ENCODE measurements around the gene CACNG4.

CACNG4 gene

DNA sequence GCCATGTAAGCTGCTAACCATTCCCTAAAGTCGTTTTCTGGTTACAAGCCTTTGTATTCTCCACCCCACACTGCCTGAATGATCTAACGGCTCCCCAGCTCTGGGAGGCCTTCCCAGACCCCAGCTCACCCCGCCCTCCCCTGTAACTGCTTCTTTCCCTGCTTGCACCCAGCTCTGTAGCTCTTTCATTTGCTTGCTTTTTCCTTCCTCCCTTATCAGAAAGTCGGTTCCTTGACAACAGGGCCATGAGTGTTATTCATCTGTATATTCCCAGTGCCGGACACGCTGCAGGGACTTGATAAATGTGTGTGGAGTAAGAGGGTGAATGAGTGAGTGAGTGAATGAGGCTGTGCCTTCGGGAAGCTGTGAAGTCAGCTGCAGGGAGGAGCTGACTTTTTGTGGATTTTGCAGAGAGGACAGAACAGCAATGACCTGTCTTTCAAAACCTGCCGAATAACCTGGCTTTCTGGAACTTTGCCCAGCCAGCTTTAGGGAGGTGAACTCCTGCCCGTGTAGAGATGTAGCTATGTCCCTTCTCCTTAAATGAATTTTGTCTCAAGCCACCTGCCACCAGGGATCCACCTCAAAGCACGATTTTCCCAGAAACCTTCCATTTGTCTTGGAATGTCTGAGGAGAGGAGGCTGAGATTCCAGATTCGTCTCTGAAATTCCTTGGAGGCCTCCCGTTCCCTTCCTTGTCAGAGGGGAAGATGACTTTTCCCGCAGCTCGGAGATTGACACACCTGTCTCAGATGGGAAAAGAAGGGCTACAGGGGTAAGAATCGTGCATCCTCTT is 20.0 kb upstream of the CACNG4 start:
- no peak for DNase-seq (ENCODE audit: low spot score)

DNA sequence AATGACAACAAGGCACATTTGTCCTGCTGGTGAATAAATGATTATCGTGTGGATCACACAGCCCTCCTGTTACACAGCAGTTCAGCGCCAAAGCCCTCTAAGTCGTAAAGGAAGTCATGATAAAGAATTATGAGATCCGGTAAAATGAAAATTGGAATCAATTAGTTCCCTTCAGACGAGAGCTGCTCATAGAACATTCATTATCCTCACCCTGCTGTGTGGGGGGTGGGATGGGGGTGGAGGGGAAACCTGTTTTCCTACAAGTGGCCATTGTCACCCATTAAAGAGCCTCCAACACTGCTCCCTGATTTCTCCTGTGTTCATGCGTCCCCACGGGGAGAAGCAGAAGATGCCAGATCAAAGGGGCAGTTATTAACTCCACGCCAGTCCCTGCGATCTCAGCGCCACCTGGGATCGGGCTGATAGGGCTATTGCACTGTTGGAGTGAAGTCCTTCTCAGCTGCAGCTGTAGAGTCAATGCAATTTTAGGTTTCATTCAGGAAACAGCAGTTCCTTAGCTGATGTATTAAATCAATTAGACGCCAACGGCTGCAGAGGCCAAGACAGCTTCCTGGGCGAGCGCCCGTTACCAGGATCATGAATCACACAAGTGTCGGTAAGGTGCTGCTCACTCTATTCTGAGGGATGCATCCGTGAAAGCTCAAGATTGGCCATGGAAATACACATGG is 19.2 kb upstream of the CACNG4 start:
- no peak for DNase-seq (ENCODE audit: low spot score)

DNA sequence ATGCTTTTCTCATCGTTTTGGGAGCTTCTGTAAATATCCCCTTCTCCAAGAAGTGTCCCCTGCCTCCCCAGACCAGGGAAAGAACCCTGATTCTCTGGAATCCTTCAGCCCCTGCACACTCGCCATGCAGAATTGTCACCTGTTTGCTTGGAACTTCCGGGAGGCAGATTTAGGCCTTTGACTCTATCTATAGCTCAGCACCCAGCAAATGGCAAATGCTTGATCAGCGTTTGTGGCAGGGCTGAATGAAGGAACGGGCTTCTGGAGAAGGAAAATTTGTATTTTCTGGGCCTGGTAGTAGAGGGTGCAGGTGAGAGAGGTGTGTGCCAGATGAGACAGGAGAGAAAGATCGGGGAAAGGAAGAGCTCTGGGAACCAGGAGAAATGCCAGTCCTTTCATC is 18.3 kb upstream of the CACNG4 start:
- no peak for DNase-seq (ENCODE audit: low spot score)

DNA sequence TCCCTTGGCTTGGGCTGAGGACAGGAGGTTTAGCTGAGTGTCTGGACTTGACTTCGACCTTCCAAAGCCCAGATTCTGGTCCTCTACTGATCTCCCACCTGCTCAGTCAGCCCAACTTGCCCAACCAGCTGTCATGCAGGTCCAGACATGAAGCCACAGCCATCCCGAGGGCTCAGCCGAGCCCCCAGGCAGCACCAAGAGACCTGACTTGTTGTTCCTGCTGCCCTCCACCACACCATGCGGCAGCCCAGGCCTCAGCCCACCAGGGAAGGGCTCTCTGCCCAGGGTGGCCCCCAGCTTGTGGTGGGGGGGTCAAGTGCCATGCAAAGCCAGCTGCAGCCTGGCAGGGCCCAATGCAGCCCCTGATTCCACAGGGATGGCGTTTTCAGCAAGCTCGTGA is 17.2 kb upstream of the CACNG4 start:
- no peak for DNase-seq (ENCODE audit: low spot score)

DNA sequence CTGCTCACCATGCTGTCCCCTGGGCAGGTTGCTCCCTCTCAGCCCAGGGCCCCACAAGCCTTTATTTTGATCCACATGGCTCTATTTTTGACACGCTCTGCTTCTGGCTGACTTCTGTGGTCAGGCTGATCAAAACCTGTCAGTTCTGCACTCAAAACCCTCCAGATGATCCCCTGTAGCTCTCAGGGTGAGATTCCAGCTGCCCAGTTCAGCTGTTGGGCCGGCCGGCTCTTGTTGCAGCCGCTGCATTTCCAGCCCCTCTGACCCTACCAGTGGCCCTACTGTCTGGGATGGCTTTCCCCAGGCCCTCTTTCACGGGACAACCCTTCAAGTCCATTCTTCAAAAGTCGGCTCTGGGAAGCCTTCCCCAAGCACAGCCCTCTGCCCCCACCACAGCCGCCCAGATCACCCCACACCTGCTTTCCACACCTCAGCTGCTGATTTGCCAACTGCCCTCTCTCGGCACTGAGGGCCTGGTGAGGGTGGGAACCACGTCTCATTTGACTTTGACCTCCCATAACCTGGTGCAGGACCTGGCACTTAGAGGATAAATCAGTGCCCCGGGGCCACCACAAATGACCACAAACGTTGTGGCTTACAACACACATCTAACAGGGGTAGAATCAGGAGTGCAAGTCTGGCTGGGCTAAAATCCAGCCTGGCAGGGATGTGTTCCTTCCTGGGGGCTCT is 16.3 kb upstream of the CACNG4 start:
- no peak for DNase-seq (ENCODE audit: low spot score)

DNA sequence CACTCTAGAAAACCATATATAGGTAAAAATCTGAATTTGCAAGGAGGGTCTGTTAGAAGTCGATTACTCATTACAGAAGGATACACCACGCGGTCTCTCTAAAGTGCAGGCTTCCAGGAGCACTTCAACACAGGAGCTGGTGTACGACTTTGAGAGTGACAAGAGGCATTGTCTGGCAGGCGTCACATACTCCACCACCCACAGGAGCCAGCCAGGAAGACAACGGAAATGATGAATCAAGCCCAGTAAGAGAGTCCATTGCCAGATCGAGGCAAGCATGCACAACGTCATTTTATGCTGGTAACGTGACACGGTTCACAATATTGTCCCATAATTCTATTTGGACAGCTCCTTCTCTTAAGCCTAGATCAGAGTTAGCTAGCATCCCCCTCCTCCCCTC is 15.0 kb upstream of the CACNG4 start:
- DNase-seq (ENCODE audit: low spot score) = no peak

DNA sequence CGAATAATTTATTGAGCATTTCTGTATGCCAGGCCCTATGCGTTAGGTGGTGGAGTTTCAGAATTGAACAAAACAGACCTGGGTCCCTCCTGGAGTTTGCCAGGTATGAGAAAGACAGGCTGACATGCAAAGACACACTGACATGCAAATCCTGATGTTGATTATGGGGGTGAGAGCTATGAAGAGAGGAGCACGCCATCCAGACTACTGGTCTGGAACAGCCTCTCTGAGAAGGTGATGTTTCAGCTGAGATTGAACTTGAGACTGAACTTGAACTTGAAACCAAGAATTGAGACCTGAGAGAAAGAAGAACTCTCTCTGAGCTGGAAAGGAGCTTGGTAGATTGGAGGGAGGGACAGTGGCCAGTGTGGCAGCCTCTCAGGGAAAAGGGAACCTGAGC is 14.2 kb upstream of the CACNG4 start:
- DNase-seq (ENCODE audit: low spot score) = no peak

DNA sequence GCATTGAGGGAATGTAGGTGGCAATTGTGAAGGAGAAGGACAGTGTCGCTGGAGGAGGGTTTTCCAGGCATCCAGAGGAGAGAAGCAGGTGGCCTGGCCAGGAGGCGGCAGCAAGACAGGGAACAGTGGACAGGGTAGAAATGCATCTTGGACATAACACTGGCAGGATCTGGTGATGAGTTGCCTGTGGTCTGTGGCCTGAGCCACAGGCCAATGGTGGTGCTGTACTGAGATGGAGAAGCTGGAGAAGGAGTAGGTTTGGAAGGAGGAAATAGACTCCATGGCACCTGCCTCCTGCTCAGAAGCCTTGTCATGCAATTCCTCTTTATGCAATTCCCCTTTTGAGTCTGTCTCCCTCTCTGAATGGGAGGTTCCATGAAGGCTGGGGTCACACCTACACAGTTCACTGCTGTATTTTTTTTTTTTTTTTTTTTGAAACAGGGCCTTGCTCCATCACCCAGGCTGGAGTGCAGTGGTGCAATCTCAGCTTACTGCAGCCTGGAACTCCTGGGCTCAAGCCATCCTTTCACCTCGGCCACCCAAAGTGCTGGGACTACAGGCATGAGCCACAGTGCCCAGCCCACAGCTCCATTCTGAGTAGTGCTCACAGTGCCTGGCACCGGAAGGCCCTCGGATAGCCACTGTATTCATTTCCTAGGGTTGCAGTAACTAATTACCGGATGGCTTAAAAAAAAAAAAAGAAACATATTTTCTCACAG is 13.5 kb upstream of the CACNG4 start:
- DNase-seq (ENCODE audit: low spot score) = no peak

DNA sequence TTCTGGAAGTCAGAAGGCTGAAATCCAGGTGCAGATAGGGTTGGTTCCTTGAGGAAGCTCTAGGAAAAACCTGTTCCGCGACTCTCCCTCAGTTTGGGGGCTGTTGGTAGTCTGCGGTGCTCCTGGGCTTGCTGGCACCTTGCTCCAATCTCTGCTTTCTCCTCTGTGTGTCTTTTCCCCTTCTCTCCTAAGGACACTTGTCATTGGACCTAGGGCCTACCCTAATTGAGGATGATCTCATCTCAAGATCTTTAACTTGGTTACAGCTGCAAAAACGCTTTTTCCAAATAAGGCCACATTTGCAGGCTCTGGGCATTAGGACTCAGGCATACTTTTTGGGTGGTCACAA is 12.9 kb upstream of the CACNG4 start:
- no peak for DNase-seq (ENCODE audit: low spot score)

DNA sequence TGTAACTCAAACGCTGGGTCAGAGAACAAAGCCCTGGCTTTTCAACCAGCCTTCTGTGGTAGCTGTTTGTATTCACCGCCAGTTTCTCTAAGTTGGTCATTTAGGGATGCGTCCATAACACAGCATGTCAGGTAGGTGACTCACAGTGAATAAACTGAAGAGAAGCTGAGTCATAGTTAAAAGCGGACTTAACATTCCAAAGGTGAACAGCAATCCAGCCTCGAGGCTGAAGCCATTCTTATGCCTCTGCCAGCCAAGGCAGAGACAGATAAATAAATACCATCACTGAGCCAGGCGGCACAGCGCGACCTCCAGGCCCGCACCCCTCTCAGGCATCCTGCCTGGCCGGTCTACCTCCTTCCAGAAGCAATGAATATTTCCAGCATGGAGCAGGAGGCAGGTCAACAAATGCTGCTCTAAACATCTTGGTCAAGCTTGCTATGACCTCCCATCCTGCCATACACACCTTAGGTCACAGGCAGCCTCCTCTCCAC is 12.4 kb upstream of the CACNG4 start:
- DNase-seq (ENCODE audit: low spot score) = no peak

DNA sequence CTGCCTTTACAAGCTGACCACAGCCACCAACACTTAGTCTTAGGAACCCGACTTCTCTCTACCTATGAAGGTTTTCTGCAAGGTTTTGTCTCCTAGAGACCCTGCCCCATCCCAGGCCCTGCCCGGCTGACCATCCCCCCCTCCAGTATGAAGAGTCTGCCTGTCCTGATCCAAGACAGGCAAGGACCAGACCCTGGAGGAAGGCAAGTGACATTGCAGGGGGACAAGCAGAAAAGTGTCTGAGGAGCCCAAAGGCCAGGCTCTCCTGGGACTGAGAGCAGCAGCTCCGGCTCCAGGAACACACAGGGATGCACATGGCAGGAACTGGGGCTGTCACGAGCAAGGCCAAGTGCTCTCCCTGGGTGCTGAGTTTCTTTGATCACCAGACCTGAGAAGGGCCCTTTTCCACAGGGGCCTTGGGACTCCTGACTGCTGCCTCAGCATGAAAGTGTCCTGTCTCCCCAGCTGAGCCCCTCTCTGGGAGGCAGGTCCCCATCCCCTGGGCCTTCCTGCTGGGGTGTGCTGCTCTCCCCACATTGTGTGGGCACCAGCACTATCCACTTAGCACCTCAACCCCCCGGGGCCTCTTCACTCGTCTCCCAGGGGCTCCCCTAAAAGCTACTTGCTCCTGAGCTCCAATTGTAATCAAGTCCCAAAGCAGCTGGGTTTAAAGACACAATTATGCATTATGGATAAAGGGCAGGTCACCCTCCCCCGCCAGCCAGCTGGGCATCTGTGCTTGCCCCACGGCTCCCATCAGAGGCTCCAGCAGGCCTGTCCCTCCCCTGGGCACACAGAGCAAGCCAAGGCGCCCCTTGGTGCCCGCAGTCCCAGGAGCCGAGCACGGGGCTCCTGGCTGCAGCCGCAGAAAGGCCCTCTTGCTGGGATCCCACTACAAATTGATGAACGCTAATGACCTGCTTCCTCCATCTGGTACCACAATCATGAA is 11.6 kb upstream of the CACNG4 start:
- DNase-seq (ENCODE audit: low spot score) = no peak

DNA sequence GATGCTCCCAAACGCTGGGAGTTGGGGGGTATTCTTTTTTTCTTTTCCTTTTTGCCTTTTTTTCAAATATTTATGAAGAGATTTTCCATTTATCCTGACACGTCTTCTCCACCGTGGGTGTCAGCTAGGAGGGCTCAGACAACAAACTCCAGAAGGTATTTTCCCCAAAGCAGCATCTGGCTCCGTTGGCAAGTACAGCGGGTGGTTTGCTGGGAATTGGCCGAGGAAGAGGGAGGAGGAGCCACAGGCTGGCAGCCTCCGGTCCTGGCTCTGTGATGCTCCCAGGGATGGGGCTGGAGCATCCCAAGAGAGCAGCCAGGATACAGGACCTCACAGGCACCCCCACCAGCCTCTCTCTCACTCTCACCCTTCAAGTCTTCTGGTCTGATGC is 10.9 kb upstream of the CACNG4 start:
- peak; percentile 27 for DNase-seq (ENCODE audit: low spot score)

DNA sequence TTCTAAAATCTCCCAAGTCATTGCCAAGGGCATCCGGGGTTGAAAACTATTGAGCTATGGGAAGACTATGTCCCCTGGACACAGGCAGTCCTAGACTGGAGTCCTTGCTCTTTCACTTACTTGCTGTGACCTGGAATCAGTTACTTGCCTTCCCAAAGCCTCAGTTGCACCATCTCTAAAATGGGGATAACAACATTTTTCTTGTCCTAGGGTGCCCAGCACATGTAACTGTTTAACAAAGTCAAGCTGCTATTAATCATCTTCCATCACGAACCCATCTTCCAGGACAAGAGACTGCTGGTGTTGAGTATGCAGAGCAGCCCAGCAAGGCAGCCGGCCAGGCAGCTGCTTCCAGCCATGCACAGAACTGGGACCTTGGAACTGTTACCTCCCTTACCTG is 9.9 kb upstream of the CACNG4 start:
- no peak for DNase-seq (ENCODE audit: low spot score)

DNA sequence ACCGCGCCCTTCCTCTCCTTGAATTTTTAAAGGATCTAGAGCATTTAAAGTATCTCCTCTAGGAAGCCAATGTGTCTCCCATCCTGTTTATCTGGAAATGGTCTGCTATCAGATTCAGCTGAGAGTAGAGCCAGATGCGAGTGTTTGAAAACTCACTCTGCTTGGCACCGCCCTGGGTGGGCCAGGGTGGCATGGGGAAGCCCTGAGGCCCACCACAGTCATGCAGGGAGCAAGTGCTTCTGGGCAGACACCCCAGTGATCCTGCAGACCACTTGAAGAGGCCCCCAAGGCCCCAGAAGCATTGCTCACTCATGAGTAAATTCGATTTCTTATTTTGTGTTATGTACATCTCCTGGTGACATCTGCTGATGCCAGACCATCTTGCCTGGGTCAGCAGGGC is 8.7 kb upstream of the CACNG4 start:
- no peak for DNase-seq (ENCODE audit: low spot score)

DNA sequence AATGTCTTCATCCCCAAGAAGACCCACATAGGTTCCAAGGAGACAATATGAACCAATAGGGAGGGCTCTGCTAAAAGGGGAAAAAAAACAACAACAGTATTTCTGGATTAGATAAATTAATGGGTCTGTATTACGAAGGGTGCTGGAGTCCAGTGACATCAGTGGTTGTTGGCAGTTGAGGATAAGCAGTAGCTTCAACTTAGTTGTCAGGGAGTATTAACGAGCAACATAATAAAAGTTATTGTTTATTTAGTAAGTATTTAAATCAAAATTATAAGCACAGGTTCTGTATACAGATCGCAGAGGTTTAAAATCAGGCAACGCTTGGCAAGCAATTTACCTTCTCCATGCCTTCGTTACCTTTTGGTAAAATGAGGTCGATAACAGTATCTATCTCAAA is 7.6 kb upstream of the CACNG4 start:
- no peak for DNase-seq (ENCODE audit: low spot score)

DNA sequence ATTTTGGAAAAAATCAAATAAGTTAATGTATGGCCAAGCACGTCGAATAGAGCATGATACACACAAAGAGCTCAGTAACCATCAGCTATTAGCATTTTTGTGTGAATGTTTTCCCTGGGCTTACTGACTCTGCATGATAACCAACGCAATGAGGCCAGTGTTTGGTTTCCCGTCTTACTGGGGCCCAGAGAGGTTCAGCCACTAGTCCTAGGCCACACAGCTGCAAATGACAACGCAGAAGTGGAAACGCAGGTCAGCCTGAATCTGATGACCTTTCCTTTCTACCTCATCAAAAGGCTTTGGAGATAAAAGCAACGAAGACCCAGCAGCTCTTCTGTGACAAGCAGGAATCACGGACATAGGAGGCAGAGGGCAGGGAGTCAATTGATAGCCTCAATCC is 7.2 kb upstream of the CACNG4 start:
- no peak for DNase-seq (ENCODE audit: low spot score)

DNA sequence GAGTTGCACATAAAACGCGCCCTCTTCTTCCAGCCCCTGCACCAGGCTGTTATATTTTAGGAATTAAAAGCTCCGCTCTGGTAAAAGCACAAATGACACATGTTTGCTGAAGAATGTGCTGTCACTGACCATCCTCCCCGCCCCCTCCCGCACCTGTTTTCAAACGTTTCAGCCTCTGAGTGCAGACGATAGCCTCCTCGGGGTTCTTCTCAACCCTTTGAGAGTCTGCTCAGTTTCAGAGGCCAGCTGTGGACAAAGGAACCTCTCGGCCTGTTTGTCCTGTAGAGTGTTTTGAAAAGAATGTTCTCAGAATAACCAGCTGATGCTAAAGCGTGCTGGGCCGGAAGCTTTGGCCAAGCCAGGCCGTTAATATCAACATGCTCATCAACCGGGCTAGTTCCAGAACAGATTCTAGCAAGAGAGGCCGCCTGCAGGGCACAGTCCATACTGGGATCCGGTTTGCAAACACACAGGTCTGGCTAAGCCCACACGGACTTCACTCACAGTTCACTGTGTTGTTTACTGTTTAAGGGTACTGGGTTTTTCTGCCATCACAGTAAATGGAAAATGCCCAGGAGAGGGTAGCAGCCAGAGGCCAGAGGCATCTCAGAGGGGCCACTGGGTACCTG is 6.4 kb upstream of the CACNG4 start:
- no peak for DNase-seq (ENCODE audit: low spot score)

DNA sequence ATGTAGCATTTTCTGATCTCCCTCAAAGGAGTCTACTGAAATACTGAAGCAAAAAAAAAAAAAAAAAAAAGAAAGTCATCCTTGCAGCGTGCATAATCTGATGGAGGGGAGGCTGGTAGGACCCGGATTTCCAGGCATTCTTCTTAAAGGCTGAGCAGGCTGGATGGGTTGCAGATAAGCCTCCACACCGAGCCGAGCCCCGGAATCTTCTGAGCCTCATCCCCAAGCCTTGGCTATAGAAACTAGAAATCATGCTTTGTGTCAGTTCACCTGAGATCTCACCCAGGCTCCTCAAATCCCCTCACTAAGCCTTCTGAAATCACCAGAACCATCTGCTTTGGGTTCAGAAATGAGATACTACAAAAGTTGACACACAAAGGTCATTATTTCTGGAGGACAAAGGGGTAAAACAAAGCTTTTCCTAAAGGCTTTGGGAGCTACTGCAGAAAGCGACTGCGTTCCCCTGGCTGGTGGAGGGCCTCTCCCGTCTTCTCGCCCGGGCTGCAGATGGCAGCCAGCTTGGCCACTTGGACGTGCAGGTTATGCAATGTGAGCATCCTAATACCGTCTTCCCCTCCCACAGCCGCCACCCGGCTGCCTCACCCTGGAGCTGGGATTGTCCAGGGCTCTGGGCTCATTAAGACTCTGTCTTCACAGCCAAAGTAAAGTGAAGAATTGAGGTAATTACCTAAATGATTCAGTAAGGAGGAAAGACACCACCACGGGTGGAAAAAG is 4.7 kb upstream of the CACNG4 start:
- no peak for DNase-seq (ENCODE audit: low spot score)

DNA sequence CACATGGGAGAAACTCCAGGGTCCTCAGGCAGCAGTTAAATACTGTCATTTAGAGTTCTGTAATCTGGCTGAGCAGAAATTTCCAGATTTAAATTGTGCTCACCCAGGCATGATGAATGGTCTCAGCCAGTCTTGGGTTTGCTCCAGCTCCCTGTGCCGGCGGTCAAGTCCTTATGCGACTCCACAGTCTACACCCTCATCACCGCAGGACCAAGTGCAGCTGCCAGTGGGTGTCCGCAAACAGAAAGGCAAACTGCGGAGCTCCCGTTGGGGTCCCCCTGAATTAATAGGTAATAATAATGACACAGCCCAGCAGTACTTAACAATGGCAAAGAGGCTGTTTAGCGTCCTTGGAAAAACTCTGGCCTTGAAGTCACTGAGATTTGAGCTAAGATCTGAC is 3.9 kb upstream of the CACNG4 start:
- DNase-seq (ENCODE audit: low spot score) = no peak

DNA sequence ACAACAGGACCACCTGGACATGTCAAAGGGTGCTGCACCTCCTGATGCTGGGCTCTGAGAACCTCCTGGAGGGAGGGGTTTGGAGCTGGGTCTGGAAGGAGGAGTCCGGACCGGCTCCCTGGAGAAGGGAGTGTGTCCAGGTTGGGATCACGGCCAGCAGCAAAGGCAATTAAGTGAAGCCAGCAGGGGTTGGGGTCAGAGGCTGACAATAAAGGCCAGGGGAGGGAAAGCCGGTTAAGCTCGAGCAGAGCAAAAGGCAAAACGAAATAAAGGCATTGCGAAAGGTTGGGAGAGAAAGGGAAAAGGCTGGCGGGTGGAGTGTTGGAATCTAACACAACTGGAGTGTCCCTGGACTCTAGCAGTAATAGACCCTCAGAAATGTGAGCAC is 992 bp upstream of the CACNG4 start:
- DNase-seq (ENCODE audit: low spot score) = no peak

Data from globus pallidus (tissue), 1 donor.